Measurements from ENCODE around the gene RPTOR.
A peak's percentile ranks its signal among the peaks of the same experiment; 100 is the strongest.

Gene RPTOR

GRCh38 chr17:80863626-80864025 lies 319.0 kb downstream of the RPTOR start:
- no peak for TF ChIP-seq CTCF (IDR thresholded peaks at IDR 0.05; ENCODE audit: low read depth, low read length)
- peaks cover 34% of the 10 kb centered on the region for H3K4me1 ChIP-seq
- no peaks in the 10 kb centered on the region for H3K27me3 ChIP-seq
- H3K36me3 ChIP-seq, result peaks cover 3% of the 10 kb centered on the region; the same call in 1 of the 2 replicates
- no peak overlapping the region for H3K4me3 ChIP-seq (ENCODE audit: low read depth, low read length)
- DNase-seq, result no peak
- H3K9me3 ChIP-seq, result no peaks in the 10 kb centered on the region

- peaks cover 3% of the 10 kb centered on the region; the same call in 1 of the 2 replicates for H3K36me3 ChIP-seq
- no peak overlapping the region for H3K4me3 ChIP-seq (ENCODE audit: low read depth, low read length)
- no peaks in the 10 kb centered on the region for H3K9me3 ChIP-seq
- peaks cover 22% of the 10 kb centered on the region for H3K4me1 ChIP-seq
- no peak for TF ChIP-seq CTCF (IDR thresholded peaks at IDR 0.05; ENCODE audit: low read depth, low read length)
- no peak for DNase-seq
- H3K27me3 ChIP-seq, result no peaks in the 10 kb centered on the region
Observed at GRCh38 chr17:80864751-80865150, 320.1 kb downstream of the RPTOR start.

GRCh38 chr17:80866050-80866793 lies 321.6 kb downstream of the RPTOR start:
- Histone ChIP-seq H3K27me3 (no peaks in the 10 kb centered on the region), H3K4me3 (ENCODE audit: low read depth, low read length) (no peak overlapping the region), H3K9me3 (no peaks in the 10 kb centered on the region), H3K36me3 (peaks cover 3% of the 10 kb centered on the region; the same call in 1 of the 2 replicates), H3K4me1 (peaks cover 11% of the 10 kb centered on the region)
- DNase-seq, result peak; percentile 84
- peak; percentile 84 for TF ChIP-seq CTCF (IDR thresholded peaks at IDR 0.05; ENCODE audit: low read depth, low read length)

- H3K4me3 ChIP-seq (ENCODE audit: low read depth, low read length), result no peak overlapping the region
- H3K36me3 ChIP-seq, result no peaks in the 10 kb centered on the region; the same call in 1 of the 2 replicates
- TF ChIP-seq CTCF (IDR thresholded peaks at IDR 0.05; ENCODE audit: low read depth, low read length), result no peak
- no peaks in the 10 kb centered on the region for H3K27me3 ChIP-seq
- no peaks in the 10 kb centered on the region for H3K9me3 ChIP-seq
- peak; percentile 1 for DNase-seq
- no peaks in the 10 kb centered on the region for H3K4me1 ChIP-seq
Observed at GRCh38 chr17:80868022-80868609, 323.5 kb downstream of the RPTOR start.

GRCh38 chr17:80869481-80870145 lies 325.0 kb downstream of the RPTOR start:
- no peak overlapping the region for H3K4me3 ChIP-seq (ENCODE audit: low read depth, low read length)
- DNase-seq, result no peak
- no peaks in the 10 kb centered on the region for H3K27me3 ChIP-seq
- H3K36me3 ChIP-seq, result no peaks in the 10 kb centered on the region
- no peak for TF ChIP-seq CTCF (IDR thresholded peaks at IDR 0.05; ENCODE audit: low read depth, low read length)
- H3K4me1 ChIP-seq, result peaks cover 5% of the 10 kb centered on the region; the same call in 1 of the 2 replicates
- H3K9me3 ChIP-seq, result no peaks in the 10 kb centered on the region

Measured in BE2C (cell line).